Neural progenitor cell (in vitro differentiated cells): ENCODE measurements around the gene MRPL24. TPM values are rescaled to one million over a fixed set of nuclear protein-coding genes. Genes with fewer than 3 reads are reported as not detected.
"Not testable (repeated sequence)": the region's sequence is repeated elsewhere in the genome, so short reads cannot be mapped to it uniquely, and the experiment has no call there.

Source experiments
- DNase-seq: peaks from one replicate; pipeline ENCODE4 v3.0.0-alpha.2; 2016; ENCODE audit warnings: low spot score
- H2AFZ ChIP-seq: fragments of 200-600 bp; sonication (generic); replicated peaks from 2 replicates; pipeline ENCODE4 v1.6.1; 2016; ENCODE audit warnings: antibody characterized with exemption
- H3F3A ChIP-seq: fragments of 200-600 bp; sonication (generic); 2 replicates; pipeline ENCODE4 v1.6.1; 2016; ENCODE audit warnings: antibody characterized with exemption, low read depth
- H3K27ac ChIP-seq: fragments of 200-600 bp; sonication (generic); 2 replicates; pipeline ENCODE4 v1.5.1; 2016; ENCODE audit warnings: mild to moderate bottlenecking
- H3K27me3 ChIP-seq: fragments of 200-600 bp; sonication (generic); 2 replicates; pipeline ENCODE4 v1.6.1; 2016; ENCODE audit warnings: mild to moderate bottlenecking, moderate library complexity
- H3K36me3 ChIP-seq: fragments of 200-600 bp; sonication (generic); 2 replicates; pipeline ENCODE4 v1.5.1; 2016
- H3K4me1 ChIP-seq: fragments of 200-600 bp; sonication (generic); 2 replicates; pipeline ENCODE4 v1.6.1; 2016; ENCODE audit warnings: mixed run types
- H3K4me2 ChIP-seq: fragments of 200-600 bp; sonication (generic); 2 replicates; pipeline ENCODE4 v1.6.1; 2016
- H3K4me3 ChIP-seq: fragments of 200-600 bp; sonication (generic); 2 replicates; pipeline ENCODE4 v1.5.1; 2016
- H3K79me2 ChIP-seq: fragments of 200-600 bp; sonication (generic); 2 replicates; pipeline ENCODE4 v1.6.1; 2016; ENCODE audit warnings: low read depth
- H3K9ac ChIP-seq: fragments of 200-600 bp; sonication (generic); 2 replicates; pipeline ENCODE4 v1.6.1; 2016
- H3K9me3 ChIP-seq: fragments of 200-600 bp; sonication (generic); 2 replicates; pipeline ENCODE4 v1.5.1; 2016; ENCODE audit warnings: low read depth
- H4K20me1 ChIP-seq: fragments of 200-600 bp; sonication (generic); 2 replicates; pipeline ENCODE4 v1.6.1; 2016; ENCODE audit warnings: low read depth
- H3K27ac Mint-ChIP-seq: 3 replicates; pipeline ENCODE4 v1.8.0; 2021; ENCODE audit warnings: mixed read lengths
- H3K27me3 Mint-ChIP-seq: 2 replicates; pipeline ENCODE4 v1.8.0; 2022; ENCODE audit warnings: low read depth, mild to moderate bottlenecking, inconsistent platforms, moderate library complexity, mixed read lengths; ENCODE audit not compliant: insufficient read depth
- H3K36me3 Mint-ChIP-seq: 3 replicates; pipeline ENCODE4 v1.8.0; 2021; ENCODE audit warnings: mixed read lengths
- H3K4me1 Mint-ChIP-seq: 3 replicates; pipeline ENCODE4 v1.8.0; 2021; ENCODE audit warnings: mixed read lengths
- H3K4me3 Mint-ChIP-seq: 3 replicates; pipeline ENCODE4 v1.8.0; 2021; ENCODE audit warnings: mild to moderate bottlenecking, moderate library complexity, mixed read lengths
- H3K9me3 Mint-ChIP-seq: 3 replicates; pipeline ENCODE4 v1.8.0; 2020; ENCODE audit warnings: mixed read lengths
- CTCF ChIP-seq: fragments of 200-600 bp; sonication (generic); IDR thresholded peaks from 2 replicates; pipeline ENCODE4 v1.5.1; 2017; ENCODE audit warnings: antibody characterized with exemption, mild to moderate bottlenecking
- EZH2 ChIP-seq: fragments of 200-600 bp; sonication (generic); IDR thresholded peaks from 2 replicates; pipeline ENCODE4 v1.6.1; 2017; ENCODE audit warnings: antibody characterized with exemption, mild to moderate bottlenecking, moderate library complexity
- EZH2phosphoT487 ChIP-seq: fragments of 200-600 bp; sonication (generic); IDR thresholded peaks from 2 replicates; pipeline ENCODE4 v1.6.1; 2017; ENCODE audit warnings: antibody characterized with exemption
- total RNA-seq: library from RNA; depleted of rRNA; stranded (reverse); fragments of >200 nt; gene quantifications from 2 replicates; pipeline ENCODE4 v1.2.3, GENCODE V29; 2015; ENCODE audit warnings: low replicate concordance

MRPL24 gene
- total RNA-seq, 1 donor from 2014 or later, result 21.4 TPM

DNA sequence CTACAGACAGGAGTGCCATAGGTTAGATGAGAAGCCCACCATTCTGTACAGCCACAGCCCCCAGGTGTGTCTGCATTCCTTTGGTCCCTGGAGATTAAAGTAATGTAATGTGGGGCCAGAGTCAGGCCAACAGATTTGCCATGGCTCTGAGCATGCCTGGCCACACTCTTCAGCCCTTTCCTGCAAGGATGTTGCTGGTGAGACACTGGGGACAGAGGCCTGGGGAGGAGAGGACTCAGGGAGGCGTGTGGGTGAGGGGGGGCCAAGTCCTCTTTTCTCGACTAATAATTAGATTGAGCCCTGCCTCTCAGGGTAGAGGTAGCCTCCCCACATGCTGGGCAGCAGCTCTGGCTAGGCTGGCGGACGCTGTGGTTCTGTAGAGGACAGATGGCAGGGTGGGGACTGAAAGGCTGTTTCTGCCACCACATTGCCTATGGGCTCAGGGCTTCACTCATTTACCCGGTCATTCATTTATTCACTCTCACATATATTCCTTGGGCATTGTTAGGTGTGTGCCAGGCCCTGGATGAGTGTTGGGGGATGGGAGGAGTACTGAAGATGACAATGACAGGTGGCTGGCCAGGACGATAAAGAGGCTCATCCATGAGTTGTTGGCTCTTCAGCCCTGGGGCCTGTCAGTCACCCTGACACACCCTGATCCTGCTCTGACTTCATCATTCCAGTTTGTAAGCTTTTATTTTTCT lies 19.4 kb upstream of the MRPL24 start:
- H3F3A ChIP-seq, result peaks cover 14% of the 10 kb centered on the region
- no peaks in the 10 kb centered on the region for H3K36me3 ChIP-seq
- no peaks in the 10 kb centered on the region for H4K20me1 ChIP-seq
- H3K4me2 ChIP-seq, result peak overlapping the region; percentile 45
- no peak for TF ChIP-seq EZH2phosphoT487
- no peak for TF ChIP-seq CTCF
- TF ChIP-seq EZH2, result no peak
- Mint-ChIP-seq H3K36me3 (no peaks in the 10 kb centered on the region), H3K27me3 (peaks cover 2% of the 10 kb centered on the region), H3K4me1 (peaks cover 20% of the 10 kb centered on the region), H3K4me3 (peak overlapping the region; percentile 3), H3K27ac (no peak overlapping the region), H3K9me3 (no peaks in the 10 kb centered on the region)
- no peaks in the 10 kb centered on the region for H3K9me3 ChIP-seq
- no peak overlapping the region for H3K27ac ChIP-seq
- H2AFZ ChIP-seq, result no peak overlapping the region
- H3K27me3 ChIP-seq, result no peaks in the 10 kb centered on the region
- no peak overlapping the region for H3K9ac ChIP-seq
- peaks cover 10% of the 10 kb centered on the region for H3K4me1 ChIP-seq
- DNase-seq, result peak; percentile 19
- H3K4me3 ChIP-seq, result no peak overlapping the region
- H3K79me2 ChIP-seq, result peaks cover 17% of the 10 kb centered on the region

GRCh38 chr1:156757572-156758253 lies 16.8 kb upstream of the MRPL24 start:
- not testable (repeated sequence) for H3K27me3 Mint-ChIP-seq, H3K9me3 ChIP-seq, H3K4me2 ChIP-seq, H3K36me3 ChIP-seq, H3K4me3 ChIP-seq, H3K9ac ChIP-seq, H2AFZ ChIP-seq, DNase-seq, H3K27ac ChIP-seq, H3K27ac Mint-ChIP-seq, H3K9me3 Mint-ChIP-seq, H3K27me3 ChIP-seq, H3K36me3 Mint-ChIP-seq, H4K20me1 ChIP-seq
- Histone ChIP-seq H3F3A (peaks cover 20% of the 10 kb centered on the region), H3K4me1 (peaks cover 10% of the 10 kb centered on the region), H3K79me2 (peaks cover 33% of the 10 kb centered on the region)
- Mint-ChIP-seq H3K4me1 (peaks cover 30% of the 10 kb centered on the region), H3K4me3 (peak overlapping the region; percentile 10)

- DNase-seq, result no peak
- H3F3A ChIP-seq, result peaks cover 29% of the 10 kb centered on the region
- no peak overlapping the region for H2AFZ ChIP-seq
- H3K4me3 Mint-ChIP-seq, result no peak overlapping the region
- no peak overlapping the region for H3K9ac ChIP-seq
- no peak for TF ChIP-seq EZH2
- no peak for TF ChIP-seq CTCF
- no peak for TF ChIP-seq EZH2phosphoT487
- peaks cover 43% of the 10 kb centered on the region for H3K79me2 ChIP-seq
- H3K27me3 ChIP-seq, result no peaks in the 10 kb centered on the region
- H3K27me3 Mint-ChIP-seq, result peaks cover 2% of the 10 kb centered on the region
- no peaks in the 10 kb centered on the region for H3K36me3 Mint-ChIP-seq
- peaks cover 5% of the 10 kb centered on the region for H4K20me1 ChIP-seq
- no peak overlapping the region for H3K27ac ChIP-seq
- H3K9me3 Mint-ChIP-seq, result no peaks in the 10 kb centered on the region
- H3K4me2 ChIP-seq, result no peak overlapping the region
- H3K4me1 Mint-ChIP-seq, result peaks cover 34% of the 10 kb centered on the region
- H3K27ac Mint-ChIP-seq, result no peak overlapping the region
- H3K4me1 ChIP-seq, result peaks cover 10% of the 10 kb centered on the region
- H3K36me3 ChIP-seq, result no peaks in the 10 kb centered on the region
- no peaks in the 10 kb centered on the region for H3K9me3 ChIP-seq
- no peak overlapping the region for H3K4me3 ChIP-seq
Measured at GRCh38 chr1:156756355-156756754, 15.5 kb upstream of the MRPL24 start.

DNA sequence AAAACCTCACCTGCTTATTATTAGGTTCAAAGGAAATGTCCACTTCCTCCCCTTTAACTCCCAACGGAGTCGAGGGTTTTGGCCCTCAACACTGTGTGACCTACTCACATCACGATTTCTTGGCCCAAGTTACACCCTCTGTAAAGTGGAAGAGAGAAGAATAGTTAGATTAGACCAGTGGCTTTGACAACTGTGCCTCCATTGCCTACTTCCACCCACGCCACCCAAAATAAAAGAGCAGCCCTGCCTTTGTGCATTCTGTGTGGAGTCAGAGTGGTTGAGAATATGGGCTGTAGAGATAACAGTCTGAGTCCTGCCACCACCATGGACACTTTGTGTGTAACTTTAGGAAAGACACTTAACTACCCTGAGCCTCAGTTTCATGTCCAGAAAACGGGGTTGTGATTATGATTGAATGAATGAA lies 14.7 kb upstream of the MRPL24 start:
- no peak overlapping the region for H3K27ac Mint-ChIP-seq

More for the DNA sequence above, 14.7 kb upstream of the MRPL24 start:
- no peak overlapping the region for H3K27ac ChIP-seq
- H3K9ac ChIP-seq, result no peak overlapping the region
- no peak overlapping the region for H3K4me3 Mint-ChIP-seq
- no peak overlapping the region for H3K4me2 ChIP-seq
- H3K9me3 ChIP-seq, result no peaks in the 10 kb centered on the region
- no peak overlapping the region for H3K4me3 ChIP-seq
- DNase-seq, result no peak
- peaks cover 2% of the 10 kb centered on the region for H3K36me3 Mint-ChIP-seq
- peaks cover 34% of the 10 kb centered on the region for H3K4me1 Mint-ChIP-seq
- H3K9me3 Mint-ChIP-seq, result no peaks in the 10 kb centered on the region
- H3K79me2 ChIP-seq, result peaks cover 51% of the 10 kb centered on the region
- peaks cover 29% of the 10 kb centered on the region for H3F3A ChIP-seq
- H3K4me1 ChIP-seq, result peaks cover 8% of the 10 kb centered on the region
- peaks cover 3% of the 10 kb centered on the region for H3K27me3 Mint-ChIP-seq
- peaks cover 5% of the 10 kb centered on the region for H4K20me1 ChIP-seq
- no peaks in the 10 kb centered on the region for H3K27me3 ChIP-seq
- no peaks in the 10 kb centered on the region for H3K36me3 ChIP-seq
- no peak overlapping the region for H2AFZ ChIP-seq
- no peak for TF ChIP-seq CTCF
- no peak for TF ChIP-seq EZH2
- TF ChIP-seq EZH2phosphoT487, result no peak
